Trophoblast cell (in vitro differentiated cells and primary cell): ENCODE results near the gene CDKAL1.
"Not testable (repeated sequence)": the region's sequence is repeated elsewhere in the genome, so short reads cannot be mapped to it uniquely, and the experiment has no call there.

Experiments used
- DNase-seq, 2 donors: peaks; one replicate each; pipeline ENCODE4 v3.0.0-alpha.2; 2016
- H2AFZ ChIP-seq: 2 replicates; pipeline ENCODE4 v1.6.1; 2013; ENCODE audit warnings: low read length, moderate library complexity, mild to moderate bottlenecking; ENCODE audit not compliant: insufficient read depth, poor library complexity
- H2AK5ac ChIP-seq: 2 replicates; pipeline ENCODE4 v1.6.1; 2013; ENCODE audit warnings: mild to moderate bottlenecking, low read length
- H2BK120ac ChIP-seq: 2 replicates; pipeline ENCODE4 v1.6.1; 2013; ENCODE audit warnings: low read length, mild to moderate bottlenecking, moderate library complexity; ENCODE audit not compliant: insufficient read depth, poor library complexity
- H2BK12ac ChIP-seq: 2 replicates; pipeline ENCODE4 v1.6.1; 2013; ENCODE audit warnings: mild to moderate bottlenecking, low read length, moderate library complexity
- H2BK5ac ChIP-seq: 2 replicates; pipeline ENCODE4 v1.6.1; 2013; ENCODE audit warnings: low read length, low read depth, moderate library complexity, mild to moderate bottlenecking; ENCODE audit not compliant: poor library complexity
- H3K14ac ChIP-seq: 2 replicates; pipeline ENCODE4 v1.6.1; 2013; ENCODE audit warnings: mild to moderate bottlenecking, low read length
- H3K18ac ChIP-seq: 2 replicates; pipeline ENCODE4 v1.6.1; 2013; ENCODE audit warnings: mild to moderate bottlenecking, low read length
- H3K23ac ChIP-seq: 2 replicates; pipeline ENCODE4 v1.6.1; 2013; ENCODE audit warnings: low read length
- H3K27ac ChIP-seq: 2 replicates; pipeline ENCODE4 v1.5.1; 2013; ENCODE audit warnings: low read depth, mild to moderate bottlenecking, inconsistent platforms, low read length, moderate library complexity
- H3K27me3 ChIP-seq: 2 replicates; pipeline ENCODE4 v1.6.1; 2013; ENCODE audit warnings: inconsistent platforms, mild to moderate bottlenecking, low read length, moderate library complexity; ENCODE audit not compliant: insufficient read depth
- H3K36me3 ChIP-seq, 2 experiments: 1 replicate in 1 of 2; 2 replicates in 1 of 2; pipeline ENCODE4 v1.6.1; 2013; ENCODE audit warnings: low read length in 2 of 2, mild to moderate bottlenecking in 2 of 2, moderate library complexity in 1 of 2; ENCODE audit not compliant: insufficient read depth in 2 of 2, control insufficient read depth in 1 of 2
- H3K4ac ChIP-seq: 2 replicates; pipeline ENCODE4 v1.6.1; 2013; ENCODE audit warnings: low read depth, mild to moderate bottlenecking, low read length, moderate library complexity
- H3K4me1 ChIP-seq, 2 experiments: 1 replicate in 1 of 2; 2 replicates in 1 of 2; pipeline ENCODE4 v1.6.1; 2013; ENCODE audit warnings: low read length in 2 of 2, mild to moderate bottlenecking in 2 of 2, moderate library complexity in 1 of 2; ENCODE audit not compliant: insufficient read depth in 2 of 2, control insufficient read depth in 1 of 2
- H3K4me2 ChIP-seq: 2 replicates; pipeline ENCODE4 v1.6.1; 2013; ENCODE audit warnings: inconsistent platforms, mild to moderate bottlenecking, low read length, moderate library complexity
- H3K4me3 ChIP-seq: 2 replicates; pipeline ENCODE4 v1.5.1; 2013; ENCODE audit warnings: mild to moderate bottlenecking, low read depth, low read length, inconsistent platforms
- H3K79me1 ChIP-seq: one replicate; pipeline ENCODE4 v1.6.1; 2013; ENCODE audit warnings: low read length
- H3K79me2 ChIP-seq: 2 replicates; pipeline ENCODE4 v1.6.1; 2013; ENCODE audit warnings: low read length, mild to moderate bottlenecking; ENCODE audit not compliant: control insufficient read depth, insufficient read depth, poor library complexity
- H3K9ac ChIP-seq: 2 replicates; pipeline ENCODE4 v1.6.1; 2013; ENCODE audit warnings: mild to moderate bottlenecking, low read length
- H3K9me3 ChIP-seq: 2 replicates; pipeline ENCODE4 v1.6.1; 2013; ENCODE audit warnings: low read depth, mild to moderate bottlenecking, control low read depth, inconsistent platforms, low read length; ENCODE audit not compliant: insufficient read depth
- H4K12ac ChIP-seq: 2 replicates; pipeline ENCODE4 v1.6.1; 2013; ENCODE audit warnings: low read depth, mild to moderate bottlenecking, low read length, moderate library complexity
- H4K8ac ChIP-seq: 2 replicates; pipeline ENCODE4 v1.6.1; 2013; ENCODE audit warnings: low read depth, mild to moderate bottlenecking, low read length, moderate library complexity
- H4K91ac ChIP-seq: one replicate; pipeline ENCODE4 v1.6.1; 2013; ENCODE audit warnings: low read depth, mild to moderate bottlenecking, low read length, moderate library complexity
- WGBS: extraction: QIAGEN DNeasy Blood & Tissue Kit; methylation state at CpG from one replicate; pipeline ENCODE4 v1.1.7; 2013; ENCODE audit warnings: missing lambda C conversion rate; ENCODE audit not compliant: insufficient read length, insufficient coverage; ENCODE audit errors: extremely low coverage; 5-methylcytosine and 5-hydroxymethylcytosine counted together

Gene CDKAL1

DNA sequence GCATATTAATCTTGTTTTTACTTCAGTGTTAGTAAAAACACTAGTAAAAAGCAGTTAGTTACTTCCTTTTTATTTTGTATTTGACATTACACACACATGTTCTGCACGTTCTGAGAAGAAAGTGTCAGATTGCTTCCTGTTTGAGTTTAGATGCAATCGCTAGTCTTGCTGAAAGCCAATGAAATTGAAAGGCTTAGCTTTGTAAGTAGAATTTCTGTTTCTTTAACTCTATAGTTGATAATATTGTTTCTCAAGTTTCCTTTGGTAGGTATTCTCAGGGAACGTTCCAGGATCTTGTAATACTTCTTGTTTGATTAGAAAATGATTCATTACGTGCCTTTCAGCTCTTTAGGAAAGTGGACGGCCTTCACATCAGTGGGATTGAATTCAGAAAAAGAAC, 55.0 kb downstream of the CDKAL1 start:
- Histone ChIP-seq H3K18ac (no peak overlapping the region), H3K4me1 (no peaks in the 10 kb centered on the region), H3K9me3 (no peaks in the 10 kb centered on the region), H2BK120ac (no peak overlapping the region), H3K9ac (no peak overlapping the region), H4K8ac (no peak overlapping the region), H3K14ac (no peak overlapping the region), H3K4ac (no peak overlapping the region), H3K23ac (no peak overlapping the region), H4K91ac (no peak overlapping the region), H3K27ac (no peak overlapping the region), H2BK12ac (no peak overlapping the region), H2BK5ac (no peak overlapping the region), H4K12ac (no peak overlapping the region), H3K79me2 (no peaks in the 10 kb centered on the region), H3K79me1 (no peaks in the 10 kb centered on the region), H2AK5ac (no peak overlapping the region), H3K4me3 (no peak overlapping the region), H2AFZ (no peak overlapping the region), H3K27me3 (no peaks in the 10 kb centered on the region), H3K4me2 (no peak overlapping the region), H3K36me3 (no peaks in the 10 kb centered on the region)
- no CpG with 5 or more reads among the region's 5 CpGs for WGBS
- no peak for DNase-seq

DNA sequence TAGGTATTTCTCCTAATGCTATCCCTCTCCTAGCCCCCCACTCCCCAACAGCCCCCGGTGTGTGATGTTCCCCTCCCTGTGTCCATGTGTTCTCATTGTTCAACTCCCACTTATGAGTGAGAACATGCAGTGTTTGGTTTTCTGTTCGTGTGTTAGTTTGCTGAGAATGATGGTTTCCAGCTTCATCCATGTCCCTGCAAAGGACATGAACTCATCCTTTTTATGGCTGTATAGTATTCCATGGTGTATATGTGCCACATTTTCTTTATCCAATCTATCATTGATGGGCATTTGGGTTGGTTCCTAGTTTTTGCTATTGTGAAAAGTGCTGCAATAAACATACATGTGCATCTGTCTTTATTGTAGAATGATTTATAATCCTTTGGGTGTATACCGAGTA, 56.2 kb downstream of the CDKAL1 start:
- not testable (repeated sequence) for H3K9me3 ChIP-seq, H2AFZ ChIP-seq, H4K91ac ChIP-seq, H3K23ac ChIP-seq, H4K8ac ChIP-seq, H3K9ac ChIP-seq, H3K27me3 ChIP-seq, H3K4me3 ChIP-seq, H3K14ac ChIP-seq, H3K27ac ChIP-seq, DNase-seq, H2BK12ac ChIP-seq, H3K36me3 ChIP-seq, H3K4ac ChIP-seq, H3K4me1 ChIP-seq, H2BK5ac ChIP-seq, H3K79me1 ChIP-seq, H3K79me2 ChIP-seq, H3K18ac ChIP-seq, H2AK5ac ChIP-seq, H4K12ac ChIP-seq, H2BK120ac ChIP-seq, H3K4me2 ChIP-seq
- WGBS = no CpG with 5 or more reads among the region's 3 CpGs

DNA sequence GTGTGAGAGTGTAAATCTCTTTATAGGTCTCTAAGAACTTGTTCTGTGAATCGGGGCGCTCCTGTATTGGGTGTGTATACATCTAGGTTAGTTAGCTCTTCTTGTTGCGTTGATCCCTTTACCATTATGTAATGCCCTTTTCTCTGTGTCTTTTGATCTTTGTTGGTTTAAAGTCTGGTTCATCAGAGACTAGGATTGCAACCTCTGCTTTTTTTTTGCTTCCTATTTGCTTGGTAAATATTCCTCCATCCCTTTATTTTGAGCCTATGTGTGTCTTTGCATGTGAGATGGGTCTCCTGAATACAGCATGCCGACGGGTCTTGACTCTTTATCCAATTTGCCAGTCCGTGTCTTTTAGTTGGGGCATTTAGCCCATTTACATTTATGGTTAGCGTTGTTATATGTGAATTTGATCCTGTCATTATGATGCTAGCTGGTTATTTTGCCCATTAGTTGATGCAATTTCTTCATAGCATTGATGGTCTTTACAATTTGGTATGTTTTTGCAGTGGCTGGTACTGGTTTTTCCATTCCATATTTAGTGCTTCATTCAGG, 60.1 kb downstream of the CDKAL1 start:
- not testable (repeated sequence) for H4K12ac ChIP-seq, H3K9me3 ChIP-seq, H3K4me1 ChIP-seq, H3K18ac ChIP-seq, H3K4ac ChIP-seq, H2BK120ac ChIP-seq, H2AFZ ChIP-seq, H3K79me1 ChIP-seq, H4K8ac ChIP-seq, H2AK5ac ChIP-seq, H4K91ac ChIP-seq, H3K9ac ChIP-seq, H3K36me3 ChIP-seq, H3K14ac ChIP-seq, H3K23ac ChIP-seq, H2BK12ac ChIP-seq, H3K27ac ChIP-seq, H2BK5ac ChIP-seq, H3K4me3 ChIP-seq, DNase-seq, H3K27me3 ChIP-seq, H3K4me2 ChIP-seq, H3K79me2 ChIP-seq
- no CpG with 5 or more reads among the region's 7 CpGs for WGBS

DNA sequence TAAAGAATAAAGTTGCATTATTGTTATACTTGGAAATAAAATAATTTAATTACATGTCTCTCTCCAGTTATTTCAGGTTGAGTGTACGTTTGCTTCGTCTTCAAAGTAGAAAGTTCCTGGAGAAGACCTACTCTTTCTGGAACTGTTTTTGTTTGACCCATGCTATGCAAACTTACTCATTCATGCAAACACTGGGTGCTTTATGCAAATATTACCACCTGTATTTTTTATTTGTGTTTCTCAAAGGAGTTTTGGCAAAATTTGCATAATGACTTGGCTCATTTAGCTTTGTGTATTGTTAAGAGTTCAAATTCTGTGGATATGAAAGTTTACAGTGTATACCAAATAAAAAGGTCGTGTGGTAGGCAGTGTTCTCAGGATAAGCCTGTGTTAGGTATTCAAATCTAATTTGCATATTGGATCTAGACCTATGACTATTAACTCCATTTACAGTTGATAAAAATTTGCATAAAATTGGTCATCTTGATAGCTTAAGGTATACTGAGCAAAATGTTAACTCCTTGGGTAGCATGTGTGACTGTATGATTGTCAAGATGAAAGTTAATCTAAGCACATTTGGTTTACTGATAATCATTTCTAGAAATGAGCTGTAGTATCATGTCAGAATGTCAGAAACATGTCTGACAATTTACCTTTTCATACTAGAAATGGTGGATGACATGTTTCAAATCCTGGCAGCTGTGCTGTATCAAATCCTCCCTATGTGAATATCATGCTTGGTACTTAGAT, 65.2 kb downstream of the CDKAL1 start:
- Histone ChIP-seq H3K9me3 (no peaks in the 10 kb centered on the region), H3K27ac (no peak overlapping the region), H2BK12ac (no peak overlapping the region), H3K4me2 (no peak overlapping the region), H3K79me1 (no peaks in the 10 kb centered on the region), H2BK5ac (no peak overlapping the region), H4K91ac (no peak overlapping the region), H2BK120ac (no peak overlapping the region), H4K8ac (no peak overlapping the region), H3K23ac (no peak overlapping the region), H3K14ac (no peak overlapping the region), H3K9ac (no peak overlapping the region), H3K18ac (no peak overlapping the region), H2AFZ (no peak overlapping the region), H3K36me3 (peaks cover 0 to 2% of the 10 kb centered on the region in 2 experiments), H3K4me1 (no peaks in the 10 kb centered on the region), H3K79me2 (no peaks in the 10 kb centered on the region), H3K4ac (no peak overlapping the region), H4K12ac (no peak overlapping the region), H2AK5ac (no peak overlapping the region), H3K27me3 (no peaks in the 10 kb centered on the region), H3K4me3 (no peak overlapping the region)
- no peak for DNase-seq
- WGBS = no CpG with 5 or more reads among the region's 3 CpGs
